Measurements from ENCODE around the gene BATF. TPM values are rescaled to one million over a fixed set of nuclear protein-coding genes. Genes with fewer than 3 reads are reported as not detected.

Gene BATF
- total RNA-seq, 4 donors from 2014 or later, result 2.7 TPM; not detected in 2

GRCh38 chr14:75562489-75562888 is 40.2 kb downstream of the BATF start:
- Histone ChIP-seq H3K4me1 (peaks cover 0 to 7% (median 3%) of the 10 kb centered on the region in 4 donors), H3K36me3 (no peaks in the 10 kb centered on the region), H3K9me3 (no peaks in the 10 kb centered on the region), H3K27me3 (no peaks in the 10 kb centered on the region), H3K27ac (no peak overlapping the region), H3K4me3 (no peak overlapping the region)
- 80% methylated on average over 4 of the region's 4 CpGs for WGBS, 2 donors (ENCODE audit: low coverage in 1 of 2)
- DNase-seq, result no peak
- TF ChIP-seq CTCF (IDR thresholded peaks at IDR 0.05) (no peak), POLR2AphosphoS5 (IDR thresholded peaks at IDR 0.05) (no peak), POLR2A (IDR thresholded peaks at IDR 0.05) (no peak), EP300 (IDR thresholded peaks at IDR 0.05; ENCODE audit: low read depth) (no peak)
- intact Hi-C loops (cut with DNase I; ENCODE audit: low total_unique reads), result no loop called here
- in situ Hi-C loops (cut with MboI; ENCODE audit: low pct_ligation_motif_present in 1 of 4, low pct_unique_long_range_greater_than_20kb in 1 of 4, low sequenced_read_pairs in 3 of 4), result no loop called here

GRCh38 chr14:75563931-75564330 is 41.7 kb downstream of the BATF start:
- H3K36me3 ChIP-seq, result no peaks in the 10 kb centered on the region
- intact Hi-C loops (cut with DNase I; ENCODE audit: low total_unique reads), result no loop called here
- WGBS, 2 donors (ENCODE audit: low coverage in 1 of 2), result 57 to 77% methylated on average over 4 of the region's 4 CpGs
- H3K9me3 ChIP-seq, result no peaks in the 10 kb centered on the region
- DNase-seq, result no peak
- in situ Hi-C loops (cut with MboI; ENCODE audit: low pct_ligation_motif_present in 1 of 4, low pct_unique_long_range_greater_than_20kb in 1 of 4, low sequenced_read_pairs in 3 of 4), result no loop called here
- H3K27me3 ChIP-seq, result no peaks in the 10 kb centered on the region
- TF ChIP-seq CTCF (IDR thresholded peaks at IDR 0.05) (no peak), EP300 (IDR thresholded peaks at IDR 0.05; ENCODE audit: low read depth) (no peak), POLR2A (IDR thresholded peaks at IDR 0.05) (no peak), POLR2AphosphoS5 (IDR thresholded peaks at IDR 0.05) (no peak)
- H3K4me1 ChIP-seq, result peaks cover 0 to 7% (median 3%) of the 10 kb centered on the region in 4 donors
- H3K27ac ChIP-seq, result no peak overlapping the region
- no peak overlapping the region for H3K4me3 ChIP-seq

- Histone ChIP-seq H3K27ac (no peak overlapping the region), H3K4me3 (no peak overlapping the region), H3K9me3 (no peaks in the 10 kb centered on the region), H3K4me1 (peaks cover 0 to 7% (median 2%) of the 10 kb centered on the region in 4 donors), H3K27me3 (no peaks in the 10 kb centered on the region), H3K36me3 (no peaks in the 10 kb centered on the region)
- no peak for TF ChIP-seq CTCF (IDR thresholded peaks at IDR 0.05)
- TF ChIP-seq EP300 (IDR thresholded peaks at IDR 0.05; ENCODE audit: low read depth), result no peak
- TF ChIP-seq POLR2A (IDR thresholded peaks at IDR 0.05), result no peak
- TF ChIP-seq POLR2AphosphoS5 (IDR thresholded peaks at IDR 0.05), result no peak
- in situ Hi-C loops (cut with MboI; ENCODE audit: low pct_ligation_motif_present in 1 of 4, low pct_unique_long_range_greater_than_20kb in 1 of 4, low sequenced_read_pairs in 3 of 4) (no loop called here), intact Hi-C loops (cut with DNase I; ENCODE audit: low total_unique reads) (no loop called here)
- no peak for DNase-seq
- 80 to 88% methylated on average over 1 to 5 of the region's 5 CpGs for WGBS, 2 donors (ENCODE audit: low coverage in 1 of 2)
Measured at GRCh38 chr14:75565056-75565455, 42.8 kb downstream of the BATF start.

- H3K27ac ChIP-seq, result no peak overlapping the region
- in situ Hi-C loops (cut with MboI; ENCODE audit: low pct_ligation_motif_present in 1 of 4, low pct_unique_long_range_greater_than_20kb in 1 of 4, low sequenced_read_pairs in 3 of 4), result no loop called here
- H3K4me1 ChIP-seq, result no peaks in the 10 kb centered on the region
- no peak for DNase-seq
- no peaks in the 10 kb centered on the region for H3K36me3 ChIP-seq
- intact Hi-C loops (cut with DNase I; ENCODE audit: low total_unique reads), result no loop called here
- H3K27me3 ChIP-seq, result no peaks in the 10 kb centered on the region
- no peaks in the 10 kb centered on the region for H3K9me3 ChIP-seq
- no peak for TF ChIP-seq POLR2AphosphoS5 (IDR thresholded peaks at IDR 0.05)
- H3K4me3 ChIP-seq, result no peak overlapping the region
- WGBS, 2 donors (ENCODE audit: low coverage in 1 of 2), result 58 to 74% methylated on average over 2 to 4 of the region's 4 CpGs
Measured at GRCh38 chr14:75566321-75566720, 44.1 kb downstream of the BATF start.

- DNase-seq, result no peak
- Histone ChIP-seq H3K27ac (no peak overlapping the region), H3K36me3 (no peaks in the 10 kb centered on the region), H3K9me3 (no peaks in the 10 kb centered on the region), H3K27me3 (no peaks in the 10 kb centered on the region), H3K4me1 (no peaks in the 10 kb centered on the region), H3K4me3 (no peak overlapping the region)
- TF ChIP-seq POLR2AphosphoS5 (IDR thresholded peaks at IDR 0.05) (no peak), CTCF (IDR thresholded peaks at IDR 0.05) (no peak), EP300 (IDR thresholded peaks at IDR 0.05; ENCODE audit: low read depth) (no peak), POLR2A (IDR thresholded peaks at IDR 0.05) (no peak)
- intact Hi-C loops (cut with DNase I; ENCODE audit: low total_unique reads), result no loop called here
- in situ Hi-C loops (cut with MboI; ENCODE audit: low pct_ligation_motif_present in 1 of 4, low pct_unique_long_range_greater_than_20kb in 1 of 4, low sequenced_read_pairs in 3 of 4), result no loop called here
- WGBS, 2 donors (ENCODE audit: low coverage in 1 of 2), result 67 to 85% methylated on average over 5 to 8 of the region's 8 CpGs
Measured at GRCh38 chr14:75566752-75567151, 44.5 kb downstream of the BATF start.

Data from transverse colon (tissue), 4 donors.